Activated B cell treated with CpG ODN at 0.5 μM for 24 hours (primary cell): ENCODE results near the gene CD22. TPM values are rescaled to one million over a fixed set of nuclear protein-coding genes. Genes with fewer than 3 reads are reported as not detected.
A peak's percentile ranks its signal among the peaks of the same experiment; 100 is the strongest.

Experiments used
- ATAC-seq: fragments of 200-7000 bp; cut with Tn5 transposase; one replicate; pipeline ENCODE4 v1.10.0; 2021; ENCODE audit warnings: low read depth, mild to moderate bottlenecking, moderate library complexity
- CTCF ChIA-PET: fragments of 350-600 bp; sonication (Branson Sonifier 250); formaldehyde crosslinking; loops from one replicate; lab custom pipeline; 2021; ENCODE audit warnings: antibody characterized with exemption; lab: Charles Lee
- POLR2A ChIA-PET: fragments of 350-600 bp; sonication (Branson Sonifier 250); formaldehyde crosslinking; loops from one replicate; lab custom pipeline; 2021; ENCODE audit warnings: antibody characterized with exemption; lab: Charles Lee
- DNase-seq: peaks from one replicate; pipeline ENCODE4 v3.0.0; 2022
- H3K27ac Mint-ChIP-seq: one replicate; pipeline ENCODE4 v1.8.0; 2020; ENCODE audit warnings: mixed read lengths
- H3K27me3 Mint-ChIP-seq: one replicate; pipeline ENCODE4 v1.8.0; 2021; ENCODE audit warnings: mixed read lengths
- H3K36me3 Mint-ChIP-seq: one replicate; pipeline ENCODE4 v1.8.0; 2021; ENCODE audit warnings: low read depth, mixed read lengths
- H3K4me1 Mint-ChIP-seq: one replicate; pipeline ENCODE4 v1.8.0; 2021; ENCODE audit warnings: mixed read lengths
- H3K4me3 Mint-ChIP-seq: one replicate; pipeline ENCODE4 v1.8.0; 2020; ENCODE audit warnings: mild to moderate bottlenecking, mixed read lengths
- H3K9me3 Mint-ChIP-seq: one replicate; pipeline ENCODE4 v1.8.0; 2020; ENCODE audit warnings: mixed read lengths
- CTCF ChIP-seq: fragments of 200-600 bp; IDR thresholded peaks from one replicate; pipeline ENCODE4 v1.8.0; 2022; ENCODE audit warnings: antibody characterized with exemption, mild to moderate bottlenecking
- intact Hi-C: fragments of 100-400 bp; cut with micrococcal nuclease; formaldehyde crosslinking; loops from one replicate; pipeline ENCODE4 v1.15.1; 2024
- total RNA-seq: library from RNA; stranded (reverse); gene quantifications from 2 replicates; pipeline ENCODE4 v1.2.3, GENCODE V29; 2022

Gene CD22
- total RNA-seq, 1 donor from 2014 or later = 1,096 TPM

GRCh38 chr19:35304036-35304435, 25.0 kb upstream of the CD22 start:
- Mint-ChIP-seq H3K4me1 (peaks cover 42% of the 10 kb centered on the region), H3K27ac (no peak overlapping the region), H3K36me3 (no peaks in the 10 kb centered on the region), H3K4me3 (no peak overlapping the region), H3K27me3 (no peaks in the 10 kb centered on the region), H3K9me3 (no peaks in the 10 kb centered on the region)
- intact Hi-C loops = no loop called here
- POLR2A ChIA-PET = interaction anchor here (1.6 kb wide), 1 partner anchor 26 kb away, joined by 4 read pairs; the partner anchor contains the start of gene CD22
- CTCF ChIA-PET = no interaction called here
- TF ChIP-seq CTCF = no peak
- ATAC-seq (no peak), DNase-seq (no peak)

GRCh38 chr19:35305181-35305580, 23.8 kb upstream of the CD22 start:
- Mint-ChIP-seq H3K27me3 (no peaks in the 10 kb centered on the region), H3K4me3 (no peak overlapping the region), H3K27ac (no peak overlapping the region), H3K36me3 (no peaks in the 10 kb centered on the region), H3K4me1 (peaks cover 48% of the 10 kb centered on the region), H3K9me3 (no peaks in the 10 kb centered on the region)
- ATAC-seq = no peak
- TF ChIP-seq CTCF = no peak
- intact Hi-C loops = no loop called here
- POLR2A ChIA-PET = interaction anchor here (1.6 kb wide), 1 partner anchor 25 kb away, joined by 4 read pairs; the partner anchor contains the start of gene CD22
- CTCF ChIA-PET = no interaction called here
- DNase-seq = no peak

GRCh38 chr19:35306473-35307246, 22.3 kb upstream of the CD22 start:
- Mint-ChIP-seq H3K9me3 (no peaks in the 10 kb centered on the region), H3K4me1 (peaks cover 56% of the 10 kb centered on the region), H3K27ac (peak overlapping the region; percentile 12), H3K36me3 (no peaks in the 10 kb centered on the region), H3K27me3 (no peaks in the 10 kb centered on the region), H3K4me3 (no peak overlapping the region)
- no peak for TF ChIP-seq CTCF
- intact Hi-C loops = loop anchor here (1.0 to 2.0 kb wide), 3 partner anchors 16 to 162 kb away; no protein-coding TSS in a partner anchor
- ChIA-PET POLR2A (interaction anchor here (0.7 to 1.8 kb wide), 8 partner anchors 10 to 161 kb away, joined by 3 to 6 read pairs (median 3); partner anchors contain the start of gene FFAR1), CTCF (interaction anchor here (0.9 to 2.3 kb wide), 8 partner anchors 9 to 188 kb away, joined by 3 to 9 read pairs (median 5); no protein-coding TSS in a partner anchor)
- DNase-seq (no peak), ATAC-seq (peak; percentile 60)

- POLR2A ChIA-PET = interaction anchor here (1.0 to 1.8 kb wide), 3 partner anchors 16 to 37 kb away, joined by 3 to 6 read pairs (median 3); no protein-coding TSS in a partner anchor
- Mint-ChIP-seq H3K27me3 (no peaks in the 10 kb centered on the region), H3K36me3 (no peaks in the 10 kb centered on the region), H3K4me3 (peak overlapping the region; percentile 28), H3K4me1 (peaks cover 60% of the 10 kb centered on the region), H3K9me3 (no peaks in the 10 kb centered on the region), H3K27ac (peak overlapping the region; percentile 4)
- ATAC-seq (no peak), DNase-seq (no peak)
- intact Hi-C loops = loop anchor here (2.0 kb wide), 2 partner anchors 15 to 45 kb away; no protein-coding TSS in a partner anchor
- CTCF ChIA-PET = interaction anchor here (1.2 to 2.3 kb wide), 4 partner anchors 25 to 187 kb away, joined by 4 to 9 read pairs (median 6); no protein-coding TSS in a partner anchor
- no peak for TF ChIP-seq CTCF
These were observed 21.1 kb upstream of the CD22 start for GRCh38 chr19:35307931-35308330.

GRCh38 chr19:35308910-35309309, 20.1 kb upstream of the CD22 start:
- no peak for ATAC-seq
- no peak overlapping the region for H3K4me3 Mint-ChIP-seq
- ChIA-PET CTCF (no interaction called here), POLR2A (interaction anchor here (0.8 kb wide), 1 partner anchor 10 kb away, joined by 3 read pairs; no protein-coding TSS in a partner anchor)
- TF ChIP-seq CTCF = no peak
- H3K36me3 Mint-ChIP-seq = no peaks in the 10 kb centered on the region
- intact Hi-C loops = no loop called here
- no peak overlapping the region for H3K27ac Mint-ChIP-seq
- H3K9me3 Mint-ChIP-seq = no peaks in the 10 kb centered on the region
- H3K4me1 Mint-ChIP-seq = peaks cover 62% of the 10 kb centered on the region
- H3K27me3 Mint-ChIP-seq = no peaks in the 10 kb centered on the region
- no peak for DNase-seq
